ENCODE measurements around the gene SORL1.

The SORL1 gene

DNA sequence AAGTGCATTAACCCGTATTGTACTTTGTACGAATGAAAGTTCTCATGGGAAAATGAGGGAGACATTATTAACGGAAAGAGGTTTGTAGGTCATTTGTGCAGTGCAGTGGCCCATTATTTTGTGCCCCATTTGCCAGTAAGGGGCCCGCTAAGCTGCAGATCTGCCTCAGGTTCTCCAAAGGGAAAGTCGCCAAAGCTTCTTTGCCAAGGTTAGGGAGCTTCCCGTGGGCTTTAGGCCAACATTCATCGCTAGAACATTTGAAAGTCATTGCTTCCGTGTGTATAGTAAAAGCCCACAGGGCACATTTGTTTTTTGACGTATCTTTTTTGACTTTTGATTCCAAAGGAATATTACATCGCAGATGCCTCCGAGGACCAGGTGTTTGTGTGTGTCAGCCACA is 61.7 kb downstream of the SORL1 start:
- DNase-seq = no peak

DNA sequence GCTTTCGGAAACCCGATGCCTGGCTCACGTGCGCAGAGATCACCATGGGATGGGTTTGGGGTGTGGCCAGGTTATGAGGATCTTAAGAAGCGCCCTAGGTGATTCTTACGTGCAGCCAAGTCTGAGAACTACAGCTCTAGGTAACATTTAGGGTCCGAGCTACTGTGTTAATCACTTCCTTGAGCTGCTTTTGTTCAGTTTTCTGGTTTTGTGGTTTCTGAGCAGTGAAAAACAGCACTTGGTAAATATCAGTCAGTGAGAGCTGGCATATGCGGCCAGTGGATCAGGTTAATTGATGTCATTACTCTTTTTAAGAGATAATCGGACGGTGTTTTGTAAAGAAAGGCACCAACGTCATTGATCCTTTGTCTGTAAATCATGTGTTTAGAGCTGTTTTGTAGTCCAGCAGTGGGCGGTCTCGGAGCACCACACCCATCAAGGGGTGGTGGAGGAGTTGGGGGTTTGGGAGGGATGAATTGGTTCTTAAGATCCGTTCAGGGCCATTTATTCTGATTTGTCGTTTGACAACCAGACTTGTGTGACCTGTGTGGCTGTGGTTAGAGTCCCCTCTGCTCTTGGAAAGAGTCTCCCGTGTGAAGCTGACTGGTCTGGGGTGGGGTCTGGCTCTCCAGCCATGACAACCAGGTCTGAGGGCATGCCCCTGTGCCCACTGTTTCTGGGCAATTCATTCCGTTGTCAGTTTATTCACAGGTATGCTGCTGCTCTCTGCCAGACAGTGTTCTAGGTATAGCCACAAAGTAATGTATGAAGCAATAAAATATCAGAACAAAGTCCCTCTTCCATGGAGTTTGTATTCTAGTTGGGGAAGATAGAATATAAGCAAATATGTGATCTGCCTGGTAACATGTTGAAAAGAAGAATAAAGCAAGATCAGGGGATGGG is 62.6 kb downstream of the SORL1 start:
- no peak for DNase-seq

DNA sequence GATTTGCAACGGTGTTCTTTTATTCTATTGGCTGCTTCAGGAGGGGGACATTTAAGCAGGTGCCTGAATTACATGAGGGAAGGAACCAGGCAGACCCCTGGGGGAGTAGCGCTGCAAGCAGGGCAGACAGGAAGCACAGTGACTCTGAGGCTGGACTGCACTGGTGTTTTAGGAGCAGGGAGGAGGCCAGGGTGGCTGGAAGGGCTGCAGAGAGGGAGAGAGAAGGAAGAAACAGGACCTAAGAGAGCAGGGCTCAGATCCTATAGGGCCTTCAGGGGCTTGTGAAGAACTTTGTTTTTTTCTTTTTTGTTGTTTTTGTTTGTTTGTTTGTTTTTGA is 63.2 kb downstream of the SORL1 start:
- no peak for DNase-seq

DNA sequence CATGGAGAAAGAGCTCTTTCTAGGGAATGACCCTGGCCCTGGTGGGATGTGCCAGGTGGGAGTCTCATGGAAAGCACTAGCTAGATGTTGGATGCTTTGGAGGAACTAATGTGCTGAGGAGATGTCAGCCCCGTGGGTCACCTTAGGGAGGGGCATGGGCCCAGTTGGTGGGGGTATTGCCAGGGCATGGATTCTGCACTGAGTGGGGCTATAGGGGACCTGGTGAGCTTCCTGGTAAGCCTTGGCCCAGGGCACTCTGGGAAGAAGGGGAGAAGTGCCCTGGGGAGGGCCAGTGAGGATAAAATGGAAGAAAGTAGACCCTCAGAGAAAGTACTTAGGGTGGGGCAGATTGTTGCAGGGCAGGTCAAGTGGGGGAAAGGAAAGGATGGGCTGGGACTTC is 65.9 kb downstream of the SORL1 start:
- DNase-seq = no peak

DNA sequence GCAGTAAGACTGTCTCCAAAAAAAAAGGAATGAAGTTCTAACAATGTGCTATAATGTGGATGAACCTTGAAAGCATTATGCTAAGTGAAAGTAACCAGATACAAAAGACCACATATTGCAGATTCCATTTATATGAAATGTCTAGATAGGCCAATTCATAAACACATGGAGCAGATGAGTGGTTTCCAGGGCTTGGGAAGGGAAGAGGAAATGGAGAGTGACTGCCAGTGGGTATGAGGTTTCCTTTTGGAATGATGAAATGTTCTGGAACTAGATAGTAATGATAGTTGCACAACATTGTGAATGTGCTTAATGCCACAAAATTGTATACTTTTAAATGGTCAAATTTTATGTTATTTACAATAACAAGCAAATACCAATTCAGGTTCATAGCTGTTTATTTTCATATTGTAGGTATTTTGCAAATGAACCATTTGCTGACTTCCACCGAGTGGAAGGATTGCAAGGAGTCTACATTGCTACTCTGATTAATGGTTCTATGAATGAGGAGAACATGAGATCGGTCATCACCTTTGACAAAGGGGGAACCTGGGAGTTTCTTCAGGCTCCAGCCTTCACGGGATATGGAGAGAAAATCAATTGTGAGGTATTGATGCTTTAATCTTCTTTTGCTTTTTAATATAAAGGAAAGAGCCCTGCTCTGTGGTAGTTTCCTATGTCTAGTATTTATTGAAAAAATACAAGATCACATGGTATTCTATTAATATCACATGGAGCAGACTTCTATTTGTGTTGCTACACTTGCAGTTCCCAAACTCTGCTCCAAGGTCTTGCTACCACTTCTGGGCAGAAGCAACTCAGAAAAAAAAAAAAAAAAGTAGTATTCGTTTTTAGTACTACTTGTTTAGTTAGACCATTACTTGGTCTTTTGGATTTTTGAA is 68.4 kb downstream of the SORL1 start:
- no peak for DNase-seq

DNA sequence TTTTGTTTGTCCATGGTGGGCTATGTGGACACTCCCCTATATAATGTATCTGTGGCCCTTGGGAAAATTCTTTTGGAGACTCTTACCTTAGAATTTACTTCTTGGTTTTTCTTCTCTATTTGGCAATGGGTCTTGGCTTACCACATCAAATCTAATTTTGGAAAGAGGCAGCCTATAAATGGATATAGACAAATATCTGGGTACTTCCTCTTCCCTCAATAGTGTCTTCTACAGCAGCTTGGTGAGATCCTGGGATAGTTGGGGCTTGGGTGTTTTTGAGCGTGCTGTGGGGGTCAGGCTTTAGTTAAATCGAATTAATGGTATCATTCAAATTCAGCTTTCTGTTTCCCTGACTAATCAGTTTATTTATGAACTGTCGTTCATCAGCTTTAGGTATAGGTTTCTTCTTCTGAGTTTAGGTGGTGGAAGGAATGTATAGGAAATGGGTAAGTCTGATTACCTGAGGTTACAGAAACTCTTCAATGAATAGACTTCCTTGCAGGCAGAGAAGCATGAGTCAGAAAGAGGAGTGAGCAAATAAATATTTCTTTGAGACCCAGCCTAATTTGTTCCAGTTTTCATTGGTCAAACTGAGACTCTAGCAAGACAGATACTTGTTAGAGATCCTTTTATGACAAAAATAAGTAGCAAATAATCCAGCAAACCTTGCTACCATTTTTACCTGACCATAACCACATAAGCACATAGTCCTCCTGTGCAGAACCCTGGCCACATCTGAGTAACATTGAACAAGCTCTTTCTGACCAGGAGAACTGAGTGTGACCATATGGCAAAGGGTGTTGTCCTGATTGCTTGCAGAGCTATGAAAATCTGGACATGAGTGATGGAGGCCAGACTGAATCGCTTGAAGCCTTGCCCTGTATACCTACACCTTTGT is 69.3 kb downstream of the SORL1 start:
- no peak for DNase-seq

DNA sequence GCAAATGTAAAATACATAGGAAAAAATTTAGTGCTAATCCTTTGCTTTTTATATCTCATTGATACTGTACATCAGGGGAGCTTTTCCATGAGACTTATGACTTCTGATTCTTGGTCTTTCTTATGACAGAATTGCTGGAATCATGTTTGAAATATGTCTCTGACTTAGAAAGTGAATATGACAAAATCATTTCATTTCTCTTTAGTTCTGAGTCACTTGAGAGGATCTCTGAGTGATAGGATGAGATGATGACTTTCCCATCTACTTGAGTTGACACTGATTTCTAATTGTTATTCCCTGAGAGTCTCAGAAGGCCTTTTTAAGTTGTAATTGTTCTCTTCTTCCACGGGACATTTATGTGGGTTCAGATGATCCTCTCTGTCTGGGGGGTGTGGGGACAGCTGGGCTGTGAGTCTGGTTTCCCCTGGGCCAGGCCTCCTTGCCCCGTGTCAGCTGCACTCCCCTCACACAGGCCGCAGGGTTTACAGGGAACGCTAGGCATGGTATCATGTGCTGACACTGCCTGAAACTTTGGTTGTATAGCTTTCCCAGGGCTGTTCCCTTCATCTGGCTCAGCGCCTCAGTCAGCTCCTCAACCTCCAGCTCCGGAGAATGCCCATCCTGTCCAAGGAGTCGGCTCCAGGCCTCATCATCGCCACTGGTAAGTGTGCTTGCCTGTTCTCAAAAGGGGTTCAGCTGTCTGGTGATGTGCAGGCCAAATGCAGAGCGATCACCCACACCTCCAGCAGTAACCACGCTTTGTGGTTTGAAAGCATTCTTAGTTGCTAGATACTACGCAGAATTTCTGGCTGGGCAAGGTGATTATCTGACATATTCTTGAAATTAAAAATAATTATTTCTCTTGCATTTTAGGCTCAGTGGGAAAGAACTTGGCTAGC is 70.2 kb downstream of the SORL1 start:
- no peak for DNase-seq

DNA sequence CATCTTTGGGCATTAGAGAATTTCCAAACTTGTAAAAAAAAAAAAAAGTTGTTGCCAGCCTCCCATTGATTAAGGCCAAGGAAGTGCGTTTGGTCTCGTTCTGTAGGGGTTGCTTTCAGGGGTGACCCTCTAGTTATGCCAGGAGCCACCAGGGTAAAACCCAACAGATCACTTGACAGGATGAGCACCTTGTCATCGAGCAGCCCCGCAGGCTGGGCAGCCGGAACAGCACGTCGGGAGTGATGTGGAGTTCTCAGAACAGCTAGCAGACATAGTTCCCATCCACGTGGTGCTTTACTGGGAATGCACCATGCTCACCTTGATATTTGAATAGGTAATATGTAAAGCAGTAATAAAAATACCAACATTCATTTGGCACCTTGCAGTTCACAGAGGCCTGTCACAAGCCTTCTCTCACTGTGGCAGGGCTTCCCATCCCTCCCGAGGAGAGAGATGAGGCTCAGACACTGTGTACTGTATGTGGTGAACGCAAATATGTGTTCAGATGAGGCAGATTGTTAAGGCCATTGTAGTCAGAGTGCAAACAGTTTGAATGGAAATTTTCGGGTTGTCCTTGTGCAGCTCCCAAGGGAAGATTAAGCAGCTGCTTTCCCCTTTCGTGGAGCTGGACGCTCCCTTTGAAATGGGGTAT is 71.6 kb downstream of the SORL1 start:
- no peak for DNase-seq

DNA sequence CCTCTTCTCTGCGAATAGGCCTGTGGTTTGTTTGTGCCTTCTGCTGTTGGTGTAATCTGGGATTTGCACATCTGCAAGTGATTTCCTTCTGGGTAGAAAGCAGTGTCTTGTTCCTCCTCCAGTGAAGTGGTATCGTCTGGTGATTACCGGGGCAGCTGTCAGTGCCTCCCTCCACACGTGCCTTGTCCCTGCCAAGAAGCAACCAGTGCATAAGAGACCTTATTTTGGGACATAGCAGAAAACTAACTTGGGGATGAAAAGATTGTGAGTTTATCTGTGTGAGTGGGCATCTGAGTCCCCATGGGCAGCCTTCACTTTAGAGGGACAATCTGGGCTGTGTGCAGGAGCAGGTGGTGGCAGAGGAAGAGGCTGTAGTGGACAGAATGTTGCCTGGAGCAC is 72.1 kb downstream of the SORL1 start:
- peak; percentile 70 for DNase-seq

DNA sequence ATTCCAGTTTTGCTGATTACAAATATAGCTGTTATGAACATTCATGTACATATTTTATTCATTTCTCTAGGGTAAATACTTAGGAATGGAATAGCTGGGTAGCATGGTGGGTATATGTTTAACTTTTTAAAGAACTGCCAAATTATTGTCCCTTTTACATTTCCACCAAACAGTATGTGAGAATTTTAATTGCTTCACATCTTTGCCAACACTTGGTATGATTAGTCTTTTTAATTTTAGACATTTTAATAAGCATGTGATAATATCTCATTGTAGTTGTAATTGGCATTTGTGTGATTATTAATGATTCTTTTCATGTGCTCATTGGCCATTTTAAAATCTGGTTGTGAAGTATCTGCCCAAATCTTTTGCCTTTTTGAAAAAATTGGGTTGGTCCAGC is 73.3 kb downstream of the SORL1 start:
- no peak for DNase-seq

DNA sequence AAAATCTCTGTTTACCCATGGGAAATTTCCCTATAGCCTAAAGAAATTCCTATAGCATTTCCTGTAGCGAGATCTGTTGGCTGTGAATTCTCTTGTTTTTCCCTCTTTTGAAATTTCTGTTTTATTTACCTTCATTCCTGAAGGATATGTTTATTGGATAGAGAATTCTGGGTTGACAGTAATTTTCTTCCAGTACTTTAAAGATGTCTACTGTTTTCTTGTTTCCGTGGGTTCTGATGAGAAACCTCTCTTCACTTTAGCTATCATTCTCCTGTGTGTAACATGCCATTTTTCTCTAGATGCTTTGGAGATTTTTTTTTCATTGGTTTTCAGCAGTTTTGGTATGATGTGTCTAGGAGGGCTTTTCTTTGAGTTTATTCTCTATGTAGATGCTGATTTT is 78.1 kb downstream of the SORL1 start:
- DNase-seq = no peak

DNA sequence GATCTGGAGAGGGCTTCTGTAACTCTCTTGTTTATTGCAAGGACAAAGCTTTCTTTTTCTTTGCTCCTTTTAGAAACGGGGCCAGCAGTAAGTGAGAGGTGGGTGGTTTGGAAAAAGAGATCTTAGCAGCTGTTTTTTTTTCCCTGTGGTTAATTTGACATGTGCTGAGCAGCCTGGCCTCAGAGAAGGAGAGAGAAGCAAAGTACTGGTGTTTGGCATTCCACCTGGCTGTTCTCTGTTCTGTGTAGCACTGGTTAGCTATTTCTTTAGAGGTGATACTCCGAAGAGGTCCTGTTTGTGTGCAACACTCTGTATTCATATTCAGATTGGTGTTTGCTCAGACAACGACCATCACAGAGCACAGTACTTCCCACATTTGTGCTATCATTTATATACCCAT is 81.5 kb downstream of the SORL1 start:
- DNase-seq = no peak

DNA sequence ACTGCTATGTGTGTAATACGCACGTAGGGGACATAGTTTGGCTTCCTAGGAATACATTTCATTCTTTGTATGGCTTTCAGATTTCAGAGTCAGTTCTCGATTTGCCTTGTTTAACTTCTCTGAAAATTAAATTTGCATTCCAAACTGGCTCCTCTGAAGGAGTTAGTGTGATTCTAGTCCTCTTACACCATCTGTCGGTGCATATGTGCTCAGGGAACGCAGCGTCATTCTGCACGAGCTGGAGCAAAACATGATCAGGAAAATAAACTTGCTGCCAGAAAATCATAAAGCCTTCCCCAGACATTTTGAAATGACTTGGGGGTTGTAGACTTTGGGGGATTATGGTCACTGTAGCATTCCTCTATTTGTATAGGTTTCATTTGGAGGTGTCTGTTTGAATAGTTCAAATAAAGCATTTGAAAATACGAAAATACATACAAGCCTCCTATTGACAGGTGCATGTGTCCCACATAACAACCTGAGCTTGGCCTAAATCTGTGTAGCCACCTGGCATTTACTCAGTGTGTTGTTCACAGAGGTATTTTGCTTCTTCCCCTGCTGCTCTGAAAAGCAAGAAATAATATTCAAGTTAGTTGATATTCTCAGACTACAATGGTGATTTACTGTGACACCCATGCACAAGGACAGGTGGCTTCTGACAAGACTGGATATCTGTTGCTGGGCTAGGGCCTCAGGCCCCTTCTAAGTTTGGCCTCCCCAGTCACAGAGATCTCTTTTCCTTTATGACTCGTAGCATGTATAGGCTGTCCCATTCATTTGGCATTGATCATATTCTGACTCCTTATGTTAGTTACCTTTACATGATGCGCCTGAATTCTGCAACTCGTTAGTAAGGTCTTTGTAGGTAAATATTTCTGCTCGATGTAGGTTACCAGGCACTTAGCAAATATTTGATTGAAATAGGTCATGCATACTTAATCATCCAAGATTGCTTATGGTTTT is 82.3 kb downstream of the SORL1 start:
- peak; percentile 73 for DNase-seq

DNA sequence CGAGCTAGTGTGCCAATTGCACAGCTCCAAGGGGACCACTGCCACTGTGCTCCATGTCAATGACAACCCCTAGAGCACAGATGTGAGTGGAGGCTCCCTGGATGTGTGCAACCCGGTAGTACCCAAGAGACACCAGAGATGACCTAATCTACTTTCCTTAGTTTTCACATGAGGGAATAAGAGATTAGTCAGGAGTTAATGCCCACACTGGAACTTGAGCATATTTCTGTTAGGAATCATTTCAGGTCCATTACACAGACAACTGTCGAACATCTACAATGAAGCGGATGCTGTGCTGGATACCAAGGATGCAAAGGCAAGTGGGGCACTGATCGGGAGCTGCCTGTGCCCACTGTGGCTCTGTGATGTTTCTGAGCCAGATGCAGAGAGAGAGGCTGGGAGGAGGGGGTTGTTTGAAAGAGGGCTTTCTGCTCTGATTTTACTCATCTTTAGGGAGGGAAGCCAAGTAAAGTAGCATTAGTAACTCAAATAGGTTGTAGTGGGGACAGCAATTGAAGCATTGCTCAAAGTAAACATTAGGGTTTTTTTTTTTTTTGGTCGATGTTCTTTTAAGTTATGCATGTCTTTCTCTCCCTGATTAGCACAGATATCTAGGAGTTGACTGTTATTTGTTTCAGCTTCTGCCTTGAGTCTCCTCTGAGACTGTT is 83.1 kb downstream of the SORL1 start:
- DNase-seq = peak; percentile 19

DNA sequence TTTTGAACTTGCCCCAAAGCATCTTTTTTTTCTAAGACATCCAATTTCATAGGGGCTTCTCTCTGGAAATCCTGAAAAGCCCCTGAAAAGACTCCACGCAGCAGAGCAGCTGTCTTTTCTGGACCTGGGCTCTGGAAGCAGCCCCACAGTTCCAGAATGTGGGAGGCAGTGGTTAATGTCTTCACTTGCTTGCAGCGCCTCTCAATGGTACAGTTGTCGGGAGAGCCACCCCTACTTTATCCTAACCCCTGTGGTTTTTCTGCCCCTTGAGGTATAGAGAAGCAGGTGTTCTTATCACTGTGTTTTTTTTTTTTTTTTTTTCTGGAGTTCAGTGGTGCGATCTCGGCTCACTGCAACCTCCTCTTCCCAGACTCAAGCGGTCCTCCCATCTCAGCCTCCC is 84.0 kb downstream of the SORL1 start:
- no peak for DNase-seq

DNA sequence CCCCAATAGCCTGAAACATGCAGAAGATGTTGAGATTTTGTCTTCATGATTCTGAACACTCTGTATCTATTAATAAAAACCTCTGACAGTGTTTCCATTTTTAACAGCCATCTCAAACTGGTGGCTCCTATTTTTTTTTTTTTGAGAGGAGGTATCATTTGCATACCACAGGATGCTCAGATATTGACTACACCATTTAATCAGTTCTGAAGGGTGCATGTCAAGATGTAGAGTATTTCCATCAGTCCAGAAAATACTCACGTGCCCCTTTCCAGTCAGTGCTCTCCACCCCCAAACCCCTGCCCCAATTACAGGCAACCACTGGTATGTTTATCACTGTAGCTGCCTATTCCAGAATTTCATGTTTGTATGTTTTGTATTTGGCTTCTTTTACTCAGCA is 85.9 kb downstream of the SORL1 start:
- DNase-seq = no peak

DNA sequence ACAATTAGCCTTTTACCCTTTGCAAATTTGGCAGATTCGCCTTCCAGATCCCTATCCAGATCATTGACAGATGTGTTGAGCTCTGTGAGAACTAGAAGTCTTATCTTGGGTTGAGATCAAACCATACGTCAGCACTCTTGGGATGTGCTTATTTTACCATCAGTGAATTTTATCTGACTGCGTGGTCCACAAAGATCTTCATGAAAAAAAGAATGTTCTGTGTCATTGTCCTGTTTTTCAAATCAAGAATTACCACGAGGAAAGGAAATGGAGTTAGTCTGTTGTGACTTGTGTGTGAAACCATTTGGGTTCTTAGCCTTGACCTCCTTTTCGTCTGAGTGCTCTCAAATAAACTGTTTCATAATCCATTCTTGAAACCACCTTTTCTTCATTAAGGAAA is 86.9 kb downstream of the SORL1 start:
- DNase-seq = no peak

DNA sequence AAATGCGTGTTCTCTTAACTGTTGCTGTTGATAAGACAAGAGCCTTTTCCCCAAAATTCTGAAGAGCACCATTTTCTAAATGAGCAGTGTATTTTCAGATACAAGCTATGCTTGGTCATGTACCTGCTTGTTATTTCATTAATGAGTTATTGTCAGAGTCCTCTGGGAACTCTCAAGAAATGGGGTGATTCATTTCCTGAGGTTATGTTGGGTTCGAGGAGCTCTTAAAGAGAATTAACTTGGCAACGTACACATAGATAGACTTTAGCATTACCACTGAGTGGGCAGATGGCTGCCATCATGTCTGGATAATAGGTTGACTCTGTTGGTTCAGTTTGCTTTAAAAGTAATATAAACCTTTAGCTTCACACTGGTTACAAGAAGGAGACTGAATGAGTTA is 88.5 kb downstream of the SORL1 start:
- DNase-seq = no peak

DNA sequence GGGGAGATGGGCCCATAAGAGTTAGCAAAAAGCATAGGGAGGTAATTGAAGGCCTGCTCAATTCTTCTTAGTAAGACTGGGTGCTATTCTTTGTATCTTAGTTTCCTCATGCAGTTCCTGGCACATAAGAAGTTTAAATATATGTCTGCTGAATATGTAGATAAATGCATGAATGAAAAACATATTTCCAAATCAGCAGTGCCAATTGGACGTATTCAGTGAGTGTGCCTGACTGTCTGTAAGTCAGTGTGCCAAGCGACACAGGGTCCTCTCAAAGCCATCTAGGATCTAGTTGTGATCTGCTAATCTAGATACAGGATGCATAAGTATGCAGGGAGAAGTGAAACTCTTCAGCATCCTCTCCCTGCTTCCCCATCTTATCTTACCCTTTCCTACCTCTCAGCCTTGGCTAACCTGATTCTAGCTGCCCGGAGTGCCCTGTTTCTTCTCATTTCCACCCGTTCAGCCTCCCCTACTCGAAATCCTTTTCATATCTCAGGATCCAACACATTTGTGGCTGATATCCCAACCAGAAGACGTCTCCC is 91.8 kb downstream of the SORL1 start:
- no peak for DNase-seq

Measured in NCI-H82 (cell line).